Stomach (tissue), 9 donors: Measurements from ENCODE around the gene RAB43. TPM values are rescaled to one million over a fixed set of nuclear protein-coding genes. Genes with fewer than 3 reads are reported as not detected.
A peak's percentile ranks its signal among the peaks of the same experiment; 100 is the strongest.

Experiments used
- DNase-seq, 2 donors: peaks; one replicate each; pipeline versions ENCODE4 v3.0.0 to v3.0.0-alpha.2; 2013 to 2019
- H3K27ac ChIP-seq, 5 donors: fragments of 200-600 bp in 4 of 5; sonication (generic) in 4 of 5; one replicate each; pipeline ENCODE4 v1.5.1; 2013 to 2019; ENCODE audit warnings: mild to moderate bottlenecking in 1 of 5, moderate library complexity in 1 of 5
- H3K27me3 ChIP-seq, 3 donors: fragments of 200-600 bp; sonication (generic); one replicate each; pipeline ENCODE4 v1.5.1; 2017 to 2019; ENCODE audit warnings: mixed run types in 1 of 3
- H3K36me3 ChIP-seq, 4 donors: fragments of 200-600 bp; sonication (generic); 1 replicate in 3 of 4; 2 replicates in 1 of 4; pipeline ENCODE4 v1.5.1; 2016 to 2019
- H3K4me1 ChIP-seq, 4 donors: fragments of 200-600 bp; sonication (generic); one replicate each; pipeline ENCODE4 v1.5.1; 2016 to 2019
- H3K4me3 ChIP-seq, 4 donors: fragments of 200-600 bp; sonication (generic) in 3 of 4; one replicate each; pipeline ENCODE4 v1.5.1; 2016 to 2019; ENCODE audit warnings: mild to moderate bottlenecking in 1 of 4
- H3K9me3 ChIP-seq, 4 donors: fragments of 200-600 bp; sonication (generic); one replicate each; pipeline ENCODE4 v1.5.1; 2016 to 2019
- EP300 ChIP-seq: sonication (generic); formaldehyde crosslinking; IDR thresholded peaks from one replicate; pipeline ENCODE4 v1.6.1; 2017; ENCODE audit warnings: antibody characterized with exemption
- POLR2A ChIP-seq, 4 donors: fragments of 450-650 bp; IDR thresholded peaks; one replicate each; pipeline ENCODE4 v1.6.1; 2016; ENCODE audit warnings: antibody characterized with exemption in 4 of 4, control low read depth in 2 of 4, mild to moderate bottlenecking in 1 of 4, moderate library complexity in 1 of 4
- POLR2AphosphoS5 ChIP-seq, 3 donors: sonication (generic); formaldehyde crosslinking; IDR thresholded peaks; one replicate each; pipeline ENCODE4 v1.6.1; 2016; ENCODE audit warnings: antibody characterized with exemption in 3 of 3
- WGBS, 5 donors: extraction: QIAGEN DNeasy Blood & Tissue Kit in 3 of 5; methylation state at CpG; one replicate each; pipeline versions ENCODE4 v1.1.5 to v1.1.7; 2013 to 2018; 5-methylcytosine and 5-hydroxymethylcytosine counted together
- intact Hi-C: fragments of 100-400 bp; cut with DNase I; formaldehyde crosslinking; loops from one replicate; pipeline ENCODE4 v1.15.1; 2023; ENCODE audit warnings: low total_unique reads
- polyA plus RNA-seq, 3 donors: library from polyadenylated mRNA; stranded (reverse); fragments of 200-250 nt; gene quantifications; one replicate each; pipeline ENCODE4 v1.2.3, GENCODE V29; 2013
- total RNA-seq, 5 donors: library from RNA; depleted of rRNA; stranded (reverse); fragments of >200 nt; gene quantifications; one replicate each; pipeline versions ENCODE4 v1.1.0 to v1.2.3, GENCODE V29; 2014 to 2016
- TF ChIP-seq, protein P1 (sequence below), 7 experiments: fragments of 450-650 bp in 4 of 7; fragments of 200-600 bp in 3 of 7; sonication (generic) in 3 of 7; IDR thresholded peaks; one replicate each; pipeline ENCODE4 v1.5.1; 2016 to 2019; ENCODE audit warnings: antibody characterized with exemption in 7 of 7, control low read depth in 2 of 7, mild to moderate bottlenecking in 1 of 7
- donor health status: healthy with polysubstance abuse.
- donor health status: Bipolar disorder and iron deficiency.
- donor health status: healthy.

Gene RAB43
- total and polyA plus RNA-seq, 8 donors: 4.3 to 70.6 (median 17.4) TPM

DNA sequence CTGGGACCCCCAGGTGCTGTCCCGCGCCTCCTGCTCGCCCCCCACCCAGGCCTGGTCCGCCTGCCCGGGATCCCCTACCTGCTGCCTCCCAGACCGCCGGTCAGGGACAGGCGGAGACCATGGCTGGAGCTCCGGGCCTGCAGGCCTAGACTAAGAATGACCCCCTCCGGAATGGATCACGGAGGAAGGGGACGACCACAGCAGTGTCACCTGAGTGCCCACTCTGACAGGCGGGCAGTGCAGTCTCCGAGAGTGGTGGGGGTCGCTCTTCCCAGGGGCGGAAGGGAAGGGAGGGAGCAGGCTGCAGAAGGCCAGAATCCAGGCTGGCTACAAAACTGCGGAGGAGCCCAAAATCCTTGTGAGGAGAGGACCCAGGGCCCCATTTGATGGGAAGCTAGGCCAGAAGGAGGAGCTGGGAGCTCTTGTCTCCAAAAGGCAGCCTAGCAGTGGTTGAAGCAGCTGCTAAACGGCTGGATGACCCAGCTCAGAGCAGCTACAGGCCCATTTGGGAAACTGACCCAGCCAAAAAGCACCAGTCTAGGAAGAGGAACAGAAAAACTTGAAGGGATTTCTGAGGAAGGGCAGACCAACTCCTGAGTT lies 908 bp upstream of the RAB43 start:
- peak; percentile 31 to 68 for DNase-seq
- Histone ChIP-seq H3K27ac (peak overlapping the region; percentile 96 to 97 (median 96)), H3K9me3 (no peaks in the 10 kb centered on the region), H3K4me1 (peaks cover 34 to 57% (median 54%) of the 10 kb centered on the region in 4 donors), H3K36me3 (peaks cover 4 to 19% (median 16%) of the 10 kb centered on the region in 4 donors), H3K27me3 (no peaks in the 10 kb centered on the region), H3K4me3 (peak overlapping the region; percentile 76 to 88 (median 84))
- intact Hi-C loops: no loop called here
- WGBS, 5 donors: 47 to 55% (median 49%) methylated on average over 6 to 18 of the region's 18 CpGs
- no peak for TF ChIP-seq POLR2A (IDR thresholded peaks at IDR 0.05)
- TF ChIP-seq, protein P1, sequence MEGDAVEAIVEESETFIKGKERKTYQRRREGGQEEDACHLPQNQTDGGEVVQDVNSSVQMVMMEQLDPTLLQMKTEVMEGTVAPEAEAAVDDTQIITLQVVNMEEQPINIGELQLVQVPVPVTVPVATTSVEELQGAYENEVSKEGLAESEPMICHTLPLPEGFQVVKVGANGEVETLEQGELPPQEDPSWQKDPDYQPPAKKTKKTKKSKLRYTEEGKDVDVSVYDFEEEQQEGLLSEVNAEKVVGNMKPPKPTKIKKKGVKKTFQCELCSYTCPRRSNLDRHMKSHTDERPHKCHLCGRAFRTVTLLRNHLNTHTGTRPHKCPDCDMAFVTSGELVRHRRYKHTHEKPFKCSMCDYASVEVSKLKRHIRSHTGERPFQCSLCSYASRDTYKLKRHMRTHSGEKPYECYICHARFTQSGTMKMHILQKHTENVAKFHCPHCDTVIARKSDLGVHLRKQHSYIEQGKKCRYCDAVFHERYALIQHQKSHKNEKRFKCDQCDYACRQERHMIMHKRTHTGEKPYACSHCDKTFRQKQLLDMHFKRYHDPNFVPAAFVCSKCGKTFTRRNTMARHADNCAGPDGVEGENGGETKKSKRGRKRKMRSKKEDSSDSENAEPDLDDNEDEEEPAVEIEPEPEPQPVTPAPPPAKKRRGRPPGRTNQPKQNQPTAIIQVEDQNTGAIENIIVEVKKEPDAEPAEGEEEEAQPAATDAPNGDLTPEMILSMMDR (IDR thresholded peaks at IDR 0.05): no peak
- no peak for TF ChIP-seq POLR2AphosphoS5 (IDR thresholded peaks at IDR 0.05)

DNA sequence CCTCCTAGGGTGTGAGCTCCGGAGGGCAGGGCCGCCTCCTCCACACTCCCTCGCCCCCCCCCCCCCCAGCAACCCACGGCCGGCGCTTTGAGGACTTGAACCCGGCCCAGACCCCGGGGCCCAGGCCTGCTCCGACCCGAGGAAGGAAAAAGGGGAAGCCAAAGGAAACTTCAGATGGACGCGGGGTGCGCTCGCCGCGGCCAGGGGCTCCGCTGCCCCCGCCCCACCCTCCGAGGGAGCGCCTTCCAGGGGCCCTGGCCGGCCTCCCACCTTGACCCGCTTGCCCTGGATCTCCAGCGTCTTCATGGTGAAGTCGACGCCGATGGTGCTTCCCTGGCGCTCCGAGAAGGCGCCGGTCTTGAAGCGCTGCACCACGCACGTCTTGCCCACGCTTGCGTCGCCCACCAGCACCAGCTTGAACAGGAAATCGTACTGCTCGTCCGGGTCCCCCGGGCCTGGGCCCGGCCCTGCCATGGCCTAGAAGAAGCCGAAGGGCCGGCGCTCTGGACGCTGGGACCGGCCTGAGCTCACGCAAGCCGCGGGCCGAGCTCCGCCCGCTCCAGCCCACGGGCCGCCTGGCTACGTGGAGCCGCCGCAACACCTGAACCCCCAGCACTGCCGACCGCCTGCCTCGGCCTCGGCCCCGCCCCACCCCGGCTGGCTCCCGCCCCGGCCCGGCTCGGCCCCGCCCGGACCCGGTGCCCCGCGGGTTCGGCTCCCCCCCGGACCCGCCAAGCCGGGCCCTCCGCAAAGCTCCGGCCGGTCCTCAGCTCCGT lies 400 bp downstream of the RAB43 start:
- H3K9me3 ChIP-seq: no peaks in the 10 kb centered on the region
- peak overlapping the region; percentile 96 to 97 (median 96) for H3K27ac ChIP-seq
- TF ChIP-seq POLR2AphosphoS5 (IDR thresholded peaks at IDR 0.05) (peak in 2 of 3 donors; percentile 69 to 71), POLR2A (IDR thresholded peaks at IDR 0.05) (no peak)
- TF ChIP-seq, protein P1 (IDR thresholded peaks at IDR 0.05): no peak
- DNase-seq: peak in 1 of 2 donors; percentile 27
- H3K36me3 ChIP-seq: peaks cover 4 to 15% (median 8%) of the 10 kb centered on the region in 4 donors
- intact Hi-C loops: no loop called here
- peaks cover 42 to 63% (median 61%) of the 10 kb centered on the region in 4 donors for H3K4me1 ChIP-seq
- no peaks in the 10 kb centered on the region for H3K27me3 ChIP-seq
- 0 to 2% (median 1%) methylated on average over 12 to 79 of the region's 80 CpGs for WGBS, 5 donors
- H3K4me3 ChIP-seq: peak overlapping the region; percentile 76 to 88 (median 84)

DNA sequence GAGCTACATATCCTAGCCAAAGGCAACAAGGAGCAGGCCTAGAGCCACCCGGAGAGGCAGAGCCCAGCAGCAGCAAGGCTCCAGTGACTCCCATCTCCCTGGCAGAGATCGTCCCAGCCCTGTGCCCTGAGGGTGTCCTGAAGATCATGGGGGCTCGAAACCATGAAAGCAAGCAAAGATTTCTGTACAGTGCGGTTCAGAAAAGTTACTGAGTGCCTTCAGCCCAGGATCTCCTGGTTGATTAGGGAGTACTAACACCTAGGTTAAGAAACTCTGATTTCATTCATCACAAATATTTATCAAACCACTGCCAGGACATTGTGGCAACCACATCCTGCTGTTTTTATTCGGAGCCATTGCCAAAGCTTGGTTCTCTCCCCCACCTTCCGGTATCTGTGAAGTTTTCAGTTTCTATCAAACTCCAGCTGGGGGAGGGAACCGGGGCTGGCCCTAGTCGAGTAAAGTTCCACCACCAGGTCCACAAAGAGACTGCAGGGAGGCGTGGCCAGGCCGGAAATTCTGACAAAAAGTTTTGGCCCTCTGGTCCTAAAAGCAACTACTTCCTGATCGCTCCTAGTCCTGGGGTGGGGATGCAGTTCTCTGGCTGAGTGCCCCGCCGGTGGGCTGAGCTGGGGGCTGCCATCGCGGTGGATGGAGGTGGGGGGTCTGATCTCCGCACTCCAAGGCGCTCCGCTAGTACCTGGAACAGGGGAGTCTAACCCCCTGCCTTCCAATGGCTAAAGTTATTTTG lies 1.2 kb downstream of the RAB43 start:
- Histone ChIP-seq H3K36me3 (peaks cover 4 to 19% (median 10%) of the 10 kb centered on the region in 4 donors), H3K9me3 (no peaks in the 10 kb centered on the region), H3K27ac (peak overlapping the region; percentile 96 to 97 (median 96)), H3K27me3 (no peaks in the 10 kb centered on the region), H3K4me1 (peaks cover 44 to 70% (median 68%) of the 10 kb centered on the region in 4 donors), H3K4me3 (peak overlapping the region; percentile 76 to 88 (median 84))
- peak; percentile 88 to 96 for DNase-seq
- TF ChIP-seq, protein P1 (IDR thresholded peaks at IDR 0.05): peak in 3 of 7 experiments; percentile 16 to 19 (median 17)
- TF ChIP-seq POLR2A (IDR thresholded peaks at IDR 0.05): peak in 1 of 4 donors; percentile 68
- peak; percentile 38 to 88 (median 84) for TF ChIP-seq POLR2AphosphoS5 (IDR thresholded peaks at IDR 0.05)
- no peak for TF ChIP-seq EP300
- WGBS, 5 donors: 0 to 1% (median 1%) methylated on average over 10 to 18 of the region's 18 CpGs
- intact Hi-C loops: no loop called here
